Peyer's patch (tissue), 4 donors: Measurements from ENCODE around the gene GPC5.

Experiments
- CTCF ChIP-seq, 6 experiments: fragments of 450-650 bp in 4 of 6; fragments of 200-600 bp in 2 of 6; sonication (generic) in 1 of 6; IDR thresholded peaks; one replicate each; pipeline ENCODE4 v1.5.1; 2017 to 2019; ENCODE audit warnings: antibody characterized with exemption in 6 of 6, mild to moderate bottlenecking in 3 of 6, moderate library complexity in 1 of 6
- POLR2A ChIP-seq, 2 donors: fragments of 450-650 bp; IDR thresholded peaks; one replicate each; pipeline ENCODE4 v1.5.1; 2017; ENCODE audit warnings: antibody characterized with exemption in 2 of 2, mild to moderate bottlenecking in 2 of 2, moderate library complexity in 2 of 2

DNA sequence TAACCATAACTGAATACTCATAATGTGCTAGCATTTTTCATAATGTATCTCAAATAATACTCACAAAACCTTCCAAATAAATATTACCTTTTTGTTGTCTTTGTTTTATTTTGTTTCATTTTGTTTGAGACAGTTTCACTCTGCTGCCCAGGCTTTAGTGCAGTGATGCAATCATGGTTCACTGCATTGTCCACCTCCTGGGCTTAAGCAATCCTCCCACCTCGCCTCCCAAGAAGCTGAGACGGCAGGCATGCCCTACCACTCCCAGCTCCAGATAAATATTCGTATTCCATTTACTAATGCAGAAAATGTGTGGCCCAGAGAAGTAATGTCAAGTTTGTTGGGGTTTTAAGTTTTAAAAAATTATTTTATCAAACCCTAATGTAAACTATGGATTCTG is 739.1 kb downstream of the GPC5 start:
- TF ChIP-seq POLR2A (IDR thresholded peaks at IDR 0.05): no peak
- no peak for TF ChIP-seq CTCF (IDR thresholded peaks at IDR 0.05)
